ENCODE measurements around the gene MSI2.
"Not testable (repeated sequence)": the region's sequence is repeated elsewhere in the genome, so short reads cannot be mapped to it uniquely, and the experiment has no call there.

The MSI2 gene

GRCh38 chr17:57621791-57622190 lies 365.5 kb downstream of the MSI2 start:
- not testable (repeated sequence) for DNase-seq (ENCODE audit: low read depth)

- DNase-seq (ENCODE audit: low read depth): no peak
These were observed 366.0 kb downstream of the MSI2 start for GRCh38 chr17:57622306-57622682.

GRCh38 chr17:57622683-57623433 lies 366.5 kb downstream of the MSI2 start:
- peak; percentile 5 for DNase-seq (ENCODE audit: low read depth)

GRCh38 chr17:57623620-57624019 lies 367.3 kb downstream of the MSI2 start:
- DNase-seq (ENCODE audit: low read depth): no peak

- no peak for DNase-seq (ENCODE audit: low read depth)
These were observed 368.1 kb downstream of the MSI2 start for GRCh38 chr17:57624386-57624785.

GRCh38 chr17:57625511-57625910 lies 369.2 kb downstream of the MSI2 start:
- no peak for DNase-seq (ENCODE audit: low read depth)

- no peak for DNase-seq (ENCODE audit: low read depth)
These were observed 369.6 kb downstream of the MSI2 start for GRCh38 chr17:57625957-57626356.

GRCh38 chr17:57626520-57627210 lies 370.3 kb downstream of the MSI2 start:
- no peak for DNase-seq (ENCODE audit: low read depth)

GRCh38 chr17:57627591-57627990 lies 371.3 kb downstream of the MSI2 start:
- no peak for DNase-seq (ENCODE audit: low read depth)

- no peak for DNase-seq (ENCODE audit: low read depth)
These were observed 372.1 kb downstream of the MSI2 start for GRCh38 chr17:57628421-57628820.

- DNase-seq (ENCODE audit: low read depth): no peak
These were observed 373.1 kb downstream of the MSI2 start for GRCh38 chr17:57629470-57629869.

GRCh38 chr17:57629886-57630285 lies 373.6 kb downstream of the MSI2 start:
- no peak for DNase-seq (ENCODE audit: low read depth)

GRCh38 chr17:57630736-57631135 lies 374.4 kb downstream of the MSI2 start:
- no peak for DNase-seq (ENCODE audit: low read depth)

GRCh38 chr17:57631871-57632270 lies 375.5 kb downstream of the MSI2 start:
- no peak for DNase-seq (ENCODE audit: low read depth)

GRCh38 chr17:57632294-57632693 lies 376.0 kb downstream of the MSI2 start:
- DNase-seq (ENCODE audit: low read depth): no peak

- DNase-seq (ENCODE audit: low read depth): no peak
These were observed 376.9 kb downstream of the MSI2 start for GRCh38 chr17:57633236-57633635.

- peak; percentile 8 for DNase-seq (ENCODE audit: low read depth)
These were observed 378.6 kb downstream of the MSI2 start for GRCh38 chr17:57634713-57635465.

- no peak for DNase-seq (ENCODE audit: low read depth)
These were observed 380.0 kb downstream of the MSI2 start for GRCh38 chr17:57636274-57636673.

- DNase-seq (ENCODE audit: low read depth): no peak
These were observed 380.8 kb downstream of the MSI2 start for GRCh38 chr17:57636985-57637665.

- DNase-seq (ENCODE audit: low read depth): no peak
These were observed 381.3 kb downstream of the MSI2 start for GRCh38 chr17:57637666-57638010.

- DNase-seq (ENCODE audit: low read depth): no peak
These were observed 382.0 kb downstream of the MSI2 start for GRCh38 chr17:57638284-57638683.

GRCh38 chr17:57639381-57639780 lies 383.1 kb downstream of the MSI2 start:
- DNase-seq (ENCODE audit: low read depth): no peak

- no peak for DNase-seq (ENCODE audit: low read depth)
These were observed 383.8 kb downstream of the MSI2 start for GRCh38 chr17:57640079-57640478.
